Measurements from ENCODE around the gene THPO. TPM values are rescaled to one million over a fixed set of nuclear protein-coding genes. Genes with fewer than 3 reads are reported as not detected.
"Not testable (repeated sequence)": the region's sequence is repeated elsewhere in the genome, so short reads cannot be mapped to it uniquely, and the experiment has no call there.

Gene THPO
- total and polyA plus RNA-seq, 4 donors, result 3.9 to 14.4 (median 8.9) TPM

GRCh38 chr3:184341925-184342324, 36.1 kb downstream of the THPO start:
- no peak overlapping the region for H3K4me3 ChIP-seq (ENCODE audit: low read depth in 1 of 3, low read length in 3 of 3)
- H3K9ac ChIP-seq (ENCODE audit: low read depth in 1 of 2, low read length in 2 of 2), result no peak overlapping the region
- no peak for DNase-seq (ENCODE audit: low spot score)
- peaks cover 0 to 18% (median 5%) of the 10 kb centered on the region in 4 donors for H3K36me3 ChIP-seq (ENCODE audit: control insufficient read depth in 4 of 4, insufficient read depth in 3 of 4, low read depth in 1 of 4, low read length in 3 of 4)
- H3K27me3 ChIP-seq (ENCODE audit: control insufficient read depth in 4 of 4, insufficient read depth in 4 of 4, low read length in 3 of 4), result no peaks in the 10 kb centered on the region
- peaks cover 0 to 6% (median 2%) of the 10 kb centered on the region in 4 donors for H3K4me1 ChIP-seq (ENCODE audit: control insufficient read depth in 4 of 4, insufficient read depth in 4 of 4, low read length in 3 of 4)
- TF ChIP-seq GABPA (IDR thresholded peaks at IDR 0.05 in 1 of 2, conservative IDR thresholded peaks at IDR 0.05 in 1 of 2) (no peak), ZBTB33 (IDR thresholded peaks at IDR 0.05) (no peak), RAD21 (IDR thresholded peaks at IDR 0.05) (no peak), SP1 (IDR thresholded peaks at IDR 0.05) (no peak), HNF4A (conservative IDR thresholded peaks at IDR 0.05) (no peak), FOXA1 (IDR thresholded peaks at IDR 0.05) (no peak), NR2F2 (IDR thresholded peaks at IDR 0.05) (no peak), YY1 (IDR thresholded peaks at IDR 0.05) (no peak), EGR1 (IDR thresholded peaks at IDR 0.05; ENCODE audit: low read depth in 2 of 2) (no peak), HNF4G (IDR thresholded peaks at IDR 0.05) (no peak), RXRA (IDR thresholded peaks at IDR 0.05) (no peak)
- TF ChIP-seq, protein P1, sequence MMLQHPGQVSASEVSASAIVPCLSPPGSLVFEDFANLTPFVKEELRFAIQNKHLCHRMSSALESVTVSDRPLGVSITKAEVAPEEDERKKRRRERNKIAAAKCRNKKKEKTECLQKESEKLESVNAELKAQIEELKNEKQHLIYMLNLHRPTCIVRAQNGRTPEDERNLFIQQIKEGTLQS (IDR thresholded peaks at IDR 0.05), result no peak
- TF ChIP-seq, protein P2, sequence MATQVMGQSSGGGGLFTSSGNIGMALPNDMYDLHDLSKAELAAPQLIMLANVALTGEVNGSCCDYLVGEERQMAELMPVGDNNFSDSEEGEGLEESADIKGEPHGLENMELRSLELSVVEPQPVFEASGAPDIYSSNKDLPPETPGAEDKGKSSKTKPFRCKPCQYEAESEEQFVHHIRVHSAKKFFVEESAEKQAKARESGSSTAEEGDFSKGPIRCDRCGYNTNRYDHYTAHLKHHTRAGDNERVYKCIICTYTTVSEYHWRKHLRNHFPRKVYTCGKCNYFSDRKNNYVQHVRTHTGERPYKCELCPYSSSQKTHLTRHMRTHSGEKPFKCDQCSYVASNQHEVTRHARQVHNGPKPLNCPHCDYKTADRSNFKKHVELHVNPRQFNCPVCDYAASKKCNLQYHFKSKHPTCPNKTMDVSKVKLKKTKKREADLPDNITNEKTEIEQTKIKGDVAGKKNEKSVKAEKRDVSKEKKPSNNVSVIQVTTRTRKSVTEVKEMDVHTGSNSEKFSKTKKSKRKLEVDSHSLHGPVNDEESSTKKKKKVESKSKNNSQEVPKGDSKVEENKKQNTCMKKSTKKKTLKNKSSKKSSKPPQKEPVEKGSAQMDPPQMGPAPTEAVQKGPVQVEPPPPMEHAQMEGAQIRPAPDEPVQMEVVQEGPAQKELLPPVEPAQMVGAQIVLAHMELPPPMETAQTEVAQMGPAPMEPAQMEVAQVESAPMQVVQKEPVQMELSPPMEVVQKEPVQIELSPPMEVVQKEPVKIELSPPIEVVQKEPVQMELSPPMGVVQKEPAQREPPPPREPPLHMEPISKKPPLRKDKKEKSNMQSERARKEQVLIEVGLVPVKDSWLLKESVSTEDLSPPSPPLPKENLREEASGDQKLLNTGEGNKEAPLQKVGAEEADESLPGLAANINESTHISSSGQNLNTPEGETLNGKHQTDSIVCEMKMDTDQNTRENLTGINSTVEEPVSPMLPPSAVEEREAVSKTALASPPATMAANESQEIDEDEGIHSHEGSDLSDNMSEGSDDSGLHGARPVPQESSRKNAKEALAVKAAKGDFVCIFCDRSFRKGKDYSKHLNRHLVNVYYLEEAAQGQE (IDR thresholded peaks at IDR 0.05), result no peak
- 95% methylated on average over 7 of the region's 7 CpGs for WGBS
- H3K9me3 ChIP-seq (ENCODE audit: control insufficient read depth in 4 of 4, low read length in 3 of 4), result no peaks in the 10 kb centered on the region
- H3K27ac ChIP-seq (ENCODE audit: low read depth in 1 of 2, low read length in 2 of 2), result no peak overlapping the region

DNA sequence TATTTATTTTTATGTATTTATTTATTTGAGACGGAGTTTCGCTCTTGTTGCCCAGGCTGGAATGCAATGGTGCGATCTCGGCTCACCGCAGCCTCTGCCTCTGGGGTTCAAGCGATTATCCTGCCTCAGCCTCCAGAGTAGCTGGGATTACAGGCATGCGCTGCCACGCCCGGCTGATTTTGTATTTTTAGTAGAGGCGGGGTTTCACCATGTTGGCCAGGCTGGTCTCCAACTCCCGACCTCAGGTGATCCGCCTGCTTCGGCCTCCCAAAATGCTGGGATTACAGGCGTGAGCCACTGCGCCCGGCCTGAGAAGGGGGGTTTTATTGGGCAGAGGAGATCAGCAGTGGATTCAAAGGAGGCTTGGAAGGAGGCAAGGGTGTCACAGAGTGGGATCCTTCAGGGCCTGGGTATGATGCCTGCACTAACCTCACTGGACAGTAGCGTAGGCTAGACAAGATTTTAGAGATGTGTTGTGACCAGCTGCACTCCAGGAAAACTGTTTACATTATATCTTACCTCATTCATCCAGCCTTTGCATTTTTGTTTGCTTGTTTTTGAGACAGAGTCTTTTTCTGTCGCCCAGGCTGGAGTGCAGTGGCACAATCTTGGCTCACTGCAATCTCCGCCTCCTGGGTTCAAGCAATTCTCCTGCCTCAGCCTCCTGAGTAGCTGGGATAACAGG, 38.4 kb downstream of the THPO start:
- not testable (repeated sequence) for H3K9ac ChIP-seq (ENCODE audit: low read depth in 1 of 2, low read length in 2 of 2); DNase-seq (ENCODE audit: low spot score); H3K27ac ChIP-seq (ENCODE audit: low read depth in 1 of 2, low read length in 2 of 2); H3K27me3 ChIP-seq (ENCODE audit: control insufficient read depth in 4 of 4, insufficient read depth in 4 of 4, low read length in 3 of 4); H3K9me3 ChIP-seq (ENCODE audit: control insufficient read depth in 4 of 4, low read length in 3 of 4); H3K4me3 ChIP-seq (ENCODE audit: low read depth in 1 of 3, low read length in 3 of 3)
- WGBS, result 97% methylated on average over 19 of the region's 19 CpGs
- Histone ChIP-seq H3K4me1 (ENCODE audit: control insufficient read depth in 4 of 4, insufficient read depth in 4 of 4, low read length in 3 of 4) (peaks cover 0 to 13% (median 6%) of the 10 kb centered on the region in 4 donors), H3K36me3 (ENCODE audit: control insufficient read depth in 4 of 4, insufficient read depth in 3 of 4, low read depth in 1 of 4, low read length in 3 of 4) (peaks cover 0 to 21% (median 7%) of the 10 kb centered on the region in 4 donors)

Measured in liver (tissue), 9 donors.